CD14-positive monocyte (primary cell): Measurements from ENCODE around the gene C1orf50. TPM values are rescaled to one million over a fixed set of nuclear protein-coding genes. Genes with fewer than 3 reads are reported as not detected.

Source experiments
- DNase-seq, 3 donors: peaks; one replicate each; pipeline ENCODE4 v3.0.0-alpha.2; 2011 to 2022
- H2AFZ ChIP-seq: 2 replicates; pipeline ENCODE4 v1.6.0; 2012; ENCODE audit warnings: mild to moderate bottlenecking, low read depth, low read length, inconsistent platforms; ENCODE audit not compliant: insufficient read depth, poor library complexity, severe bottlenecking
- H3K27ac ChIP-seq, 2 donors: 1 replicate in 1 of 2; 2 replicates in 1 of 2; pipeline ENCODE4 v1.5.1; 2012 to 2013; ENCODE audit warnings: low read length in 2 of 2, control low read depth in 1 of 2, inconsistent platforms in 1 of 2, low read depth in 1 of 2, mild to moderate bottlenecking in 1 of 2
- H3K27me3 ChIP-seq, 2 donors: one replicate each; pipeline versions ENCODE4 v1.6.0 to v1.6.1; 2011 to 2013; ENCODE audit warnings: low read length in 2 of 2; ENCODE audit not compliant: control insufficient read depth in 2 of 2, insufficient read depth in 2 of 2
- H3K36me3 ChIP-seq, 2 donors: replicated peaks in 1 of 2; 1 replicate in 1 of 2; 2 replicates in 1 of 2; pipeline versions ENCODE4 v1.5.1 to v1.6.1; 2012 to 2013; ENCODE audit warnings: low read length in 2 of 2, control low read depth in 1 of 2, inconsistent platforms in 1 of 2, mild to moderate bottlenecking in 1 of 2; ENCODE audit not compliant: insufficient read depth in 2 of 2, control insufficient read depth in 1 of 2
- H3K4me1 ChIP-seq, 2 donors: 1 replicate in 1 of 2; 2 replicates in 1 of 2; pipeline versions ENCODE4 v1.5.1 to v1.6.1; 2012 to 2013; ENCODE audit warnings: low read length in 2 of 2, control low read depth in 1 of 2, inconsistent platforms in 1 of 2, mild to moderate bottlenecking in 1 of 2, moderate library complexity in 1 of 2; ENCODE audit not compliant: insufficient read depth in 2 of 2, control insufficient read depth in 1 of 2
- H3K4me2 ChIP-seq: replicated peaks from 2 replicates; pipeline ENCODE3; 2012; ENCODE audit warnings: low read length, moderate library complexity, mild to moderate bottlenecking; ENCODE audit not compliant: poor library complexity, severe bottlenecking; ENCODE audit errors: extremely low read depth
- H3K4me3 ChIP-seq, 3 experiments: fragments of 200-600 bp in 1 of 3; sonication (generic) in 1 of 3; replicated peaks in 1 of 3; 1 replicate in 2 of 3; 2 replicates in 1 of 3; pipeline ENCODE4 v1.5.1; 2011 to 2013; ENCODE audit warnings: low read length in 3 of 3, mild to moderate bottlenecking in 3 of 3, control low read depth in 2 of 3, low read depth in 2 of 3, inconsistent platforms in 1 of 3, moderate library complexity in 1 of 3
- H3K79me2 ChIP-seq: 2 replicates; pipeline ENCODE4 v1.6.0; 2012; ENCODE audit warnings: mild to moderate bottlenecking, control low read depth, inconsistent platforms, low read length, moderate library complexity; ENCODE audit not compliant: insufficient read depth
- H3K9ac ChIP-seq: 2 replicates; pipeline ENCODE4 v1.6.0; 2017; ENCODE audit warnings: low read length, mild to moderate bottlenecking; ENCODE audit not compliant: insufficient read depth, poor library complexity, severe bottlenecking
- H3K9me3 ChIP-seq, 2 donors: replicated peaks in 1 of 2; 1 replicate in 1 of 2; 2 replicates in 1 of 2; pipeline versions ENCODE4 v1.5.1 to v1.6.1; 2012 to 2013; ENCODE audit warnings: low read length in 2 of 2, control low read depth in 1 of 2; ENCODE audit not compliant: control insufficient read depth in 1 of 2, insufficient read depth in 1 of 2
- H4K20me1 ChIP-seq: 2 replicates; pipeline ENCODE4 v1.6.0; 2012; ENCODE audit warnings: mild to moderate bottlenecking, low read length, control low read depth, moderate library complexity; ENCODE audit not compliant: insufficient read depth
- H3K27ac Mint-ChIP-seq, 7 donors: one replicate each; pipeline ENCODE4 v1.8.0; 2020; ENCODE audit warnings: mild to moderate bottlenecking in 7 of 7, mixed read lengths in 7 of 7, moderate library complexity in 6 of 7, inconsistent platforms in 2 of 7
- H3K27me3 Mint-ChIP-seq, 3 donors: one replicate each; pipeline ENCODE4 v1.8.0; 2021 to 2022; ENCODE audit warnings: low read depth in 3 of 3, mild to moderate bottlenecking in 3 of 3, mixed read lengths in 3 of 3, moderate library complexity in 3 of 3, inconsistent platforms in 1 of 3
- H3K36me3 Mint-ChIP-seq, 2 donors: one replicate each; pipeline ENCODE4 v1.8.0; 2020; ENCODE audit warnings: mixed read lengths in 2 of 2, inconsistent platforms in 1 of 2, mild to moderate bottlenecking in 1 of 2
- H3K4me1 Mint-ChIP-seq: one replicate; pipeline ENCODE4 v1.8.0; 2020; ENCODE audit warnings: mild to moderate bottlenecking, mixed read lengths
- H3K4me3 Mint-ChIP-seq, 2 donors: one replicate each; pipeline ENCODE4 v1.8.0; 2020; ENCODE audit warnings: mild to moderate bottlenecking in 2 of 2, mixed read lengths in 2 of 2, moderate library complexity in 1 of 2
- H3K9me3 Mint-ChIP-seq, 7 donors: one replicate each; pipeline ENCODE4 v1.8.0; 2020 to 2022; ENCODE audit warnings: mixed read lengths in 7 of 7, mild to moderate bottlenecking in 6 of 7, moderate library complexity in 6 of 7, inconsistent platforms in 2 of 7
- CTCF ChIP-seq: fragments of 200-600 bp; IDR thresholded peaks from one replicate; pipeline ENCODE4 v1.8.0; 2022; ENCODE audit warnings: antibody characterized with exemption, mild to moderate bottlenecking
- WGBS: methylation state at CpG from one replicate; pipeline ENCODE4 v1.1.5; 2013; ENCODE audit warnings: missing lambda C conversion rate; ENCODE audit not compliant: insufficient coverage; 5-methylcytosine and 5-hydroxymethylcytosine counted together
- intact Hi-C, 2 donors: fragments of 100-400 bp; cut with micrococcal nuclease; formaldehyde crosslinking; loops; one replicate each; pipeline versions ENCODE4 v1.15.0 to v1.15.1; 2023
- polyA plus RNA-seq, 3 donors: library from polyadenylated mRNA; depleted of rRNA in 1 of 3; unstranded in 2 of 3; stranded (reverse) in 1 of 3; fragments of 300-500 nt in 2 of 3; fragments of >200 nt in 1 of 3; fragmentation: Illumina TruSeq in 2 of 3; gene quantifications; 1 replicate in 2 of 3; 2 replicates in 1 of 3; pipeline ENCODE4 v1.2.3, GENCODE V29; 2012 to 2021

Gene C1orf50
- polyA plus RNA-seq, 3 donors: 3.7 to 9.2 (median 4.3) TPM

DNA sequence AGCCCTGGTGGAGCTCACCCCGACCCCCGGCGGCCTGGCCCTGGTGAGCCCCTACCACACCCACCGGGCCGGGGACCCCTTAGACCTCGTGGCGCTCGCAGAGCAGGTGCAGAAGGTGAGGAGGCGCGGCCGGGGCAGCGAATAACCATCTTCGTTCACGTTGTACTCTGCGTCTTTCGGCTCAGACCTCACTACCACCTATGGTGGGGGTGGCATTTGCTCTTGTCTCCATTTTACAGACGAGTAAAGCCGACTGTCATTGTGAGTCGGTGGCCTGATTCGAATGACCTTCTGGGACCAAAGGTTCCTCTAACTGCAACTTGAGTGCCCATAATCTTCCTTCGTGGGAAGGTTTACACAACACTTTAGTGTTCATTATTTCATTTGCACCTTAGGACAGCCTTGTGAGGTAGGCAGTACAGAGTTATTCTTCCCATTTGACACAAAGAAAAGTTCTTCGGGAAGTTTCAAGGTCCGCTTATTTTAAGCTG is 506 bp downstream of the C1orf50 start:
- Mint-ChIP-seq H3K4me1 (peaks cover 26% of the 10 kb centered on the region), H3K36me3 (peaks cover 7 to 17% of the 10 kb centered on the region in 2 donors), H3K4me3 (peak overlapping the region in 1 of 2 donors; percentile 95), H3K27me3 (no peaks in the 10 kb centered on the region), H3K9me3 (no peaks in the 10 kb centered on the region), H3K27ac (peak overlapping the region in 6 of 7 donors; percentile 86 to 96 (median 93))
- H3K9ac ChIP-seq: peak overlapping the region; percentile 94
- H3K4me1 ChIP-seq: peaks cover 24 to 39% of the 10 kb centered on the region in 2 donors
- H3K36me3 ChIP-seq: peaks cover 0 to 8% of the 10 kb centered on the region in 2 donors
- peak overlapping the region; percentile 94 for H2AFZ ChIP-seq
- H3K4me2 ChIP-seq: peak overlapping the region; percentile 98
- H3K27ac ChIP-seq: peak overlapping the region; percentile 41 to 90
- intact Hi-C loops: loop anchor here (2.0 to 10.0 kb wide), 10 partner anchors 49 to 433 kb away; partner anchors contain the start of genes ERMAP (in 2 of the 2), FOXJ3 (in 2 of the 2), SVBP (in 2 of the 2) and ZNF691 (in 2 of the 2)
- H4K20me1 ChIP-seq: peaks cover 12% of the 10 kb centered on the region
- DNase-seq: peak in 1 of 3 donors; percentile 6
- H3K79me2 ChIP-seq: peaks cover 89% of the 10 kb centered on the region
- H3K4me3 ChIP-seq: peak overlapping the region; percentile 79 to 94 (median 87)
- H3K27me3 ChIP-seq: no peaks in the 10 kb centered on the region
- WGBS: 0% methylated on average over 3 of the region's 23 CpGs
- TF ChIP-seq CTCF: no peak
- H3K9me3 ChIP-seq: no peaks in the 10 kb centered on the region

GRCh38 chr1:42768172-42768571 is 1.1 kb downstream of the C1orf50 start:
- H3K27me3 ChIP-seq: no peaks in the 10 kb centered on the region
- intact Hi-C loops: loop anchor here (5.0 to 10.0 kb wide), 8 partner anchors 49 to 433 kb away; partner anchors contain the start of genes FOXJ3 (in 2 of the 2), ZNF691 (in 2 of the 2), CCDC30 (in 1 of the 2) and CFAP57 (in 1 of the 2)
- H4K20me1 ChIP-seq: peaks cover 12% of the 10 kb centered on the region
- H3K27ac ChIP-seq: no peak overlapping the region
- peaks cover 10 to 18% of the 10 kb centered on the region in 2 donors for H3K36me3 Mint-ChIP-seq
- no peaks in the 10 kb centered on the region for H3K27me3 Mint-ChIP-seq
- peak overlapping the region; percentile 98 for H3K4me2 ChIP-seq
- H3K9me3 Mint-ChIP-seq: no peaks in the 10 kb centered on the region
- peak overlapping the region in 1 of 3 experiments; percentile 87 for H3K4me3 ChIP-seq
- H3K79me2 ChIP-seq: peaks cover 85% of the 10 kb centered on the region
- no peaks in the 10 kb centered on the region for H3K9me3 ChIP-seq
- no CpG with 5 or more reads among the region's 2 CpGs for WGBS
- TF ChIP-seq CTCF: no peak
- H3K4me1 ChIP-seq: peaks cover 24 to 39% of the 10 kb centered on the region in 2 donors
- H3K36me3 ChIP-seq: peaks cover 0 to 10% of the 10 kb centered on the region in 2 donors
- peaks cover 25% of the 10 kb centered on the region for H3K4me1 Mint-ChIP-seq
- no peak for DNase-seq
- peak overlapping the region; percentile 94 for H2AFZ ChIP-seq
- H3K9ac ChIP-seq: no peak overlapping the region
- no peak overlapping the region for H3K4me3 Mint-ChIP-seq
- H3K27ac Mint-ChIP-seq: peak overlapping the region in 1 of 7 donors; percentile 92
